ENCODE results near the gene DSCAML1.

Gene DSCAML1

DNA sequence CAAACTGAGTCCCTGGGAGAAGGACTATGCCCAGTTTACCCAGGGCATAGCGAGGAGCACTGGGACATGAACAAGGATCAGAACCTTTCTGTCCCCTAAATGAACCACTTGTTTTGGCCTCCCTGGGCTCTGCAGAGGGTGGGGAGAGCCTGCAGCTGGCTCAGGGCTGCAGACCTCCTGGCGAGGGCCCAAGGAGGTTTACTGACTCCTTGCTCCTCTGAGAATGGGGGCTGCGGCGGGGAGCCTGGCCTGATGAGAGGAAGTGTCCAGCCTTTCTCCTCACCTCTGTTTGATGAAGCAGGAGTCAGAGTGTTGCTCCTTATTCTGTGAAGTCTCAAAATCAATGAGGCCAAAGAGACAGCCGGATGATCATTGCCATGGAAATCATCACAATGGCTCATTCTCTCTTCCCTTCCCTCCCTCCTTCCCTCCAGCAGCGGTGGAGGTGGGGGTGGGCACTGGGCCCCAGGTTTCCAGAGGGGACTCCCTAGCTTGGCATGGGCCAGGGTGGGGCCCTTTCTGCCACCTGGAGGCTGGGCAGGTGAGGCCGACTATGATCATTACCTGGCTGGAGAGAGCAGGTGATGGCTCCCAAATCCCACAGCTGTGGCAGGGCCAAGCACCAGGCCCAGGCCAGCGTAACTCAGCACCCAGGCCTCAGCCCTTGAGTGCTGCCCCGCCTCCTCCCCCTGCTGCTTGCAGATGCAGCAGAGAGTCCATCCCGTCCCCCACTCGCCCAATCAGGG lies 299.6 kb downstream of the DSCAML1 start:
- DNase-seq (ENCODE audit: low read depth in 2 of 2): no peak

DNA sequence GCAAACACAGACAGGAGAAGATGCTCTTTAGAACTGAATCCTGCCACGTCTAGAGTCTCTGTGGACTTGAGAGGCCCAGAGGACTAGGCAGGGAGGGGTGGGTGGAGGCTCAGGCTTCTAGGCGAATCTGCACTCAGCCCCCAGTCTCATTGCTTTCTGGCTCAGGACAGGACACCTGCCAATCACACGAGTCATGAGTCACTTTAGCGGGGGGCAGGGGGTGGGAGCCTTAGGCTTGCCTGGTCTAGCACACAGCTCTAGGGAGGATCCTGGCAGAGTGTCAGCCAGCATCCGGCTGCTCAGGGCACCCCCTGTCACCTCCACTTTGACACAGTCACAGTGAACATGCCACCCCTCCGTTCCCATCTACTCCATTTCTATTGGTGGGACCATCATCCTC lies 301.7 kb downstream of the DSCAML1 start:
- no peak for DNase-seq (ENCODE audit: low read depth in 2 of 2)

DNA sequence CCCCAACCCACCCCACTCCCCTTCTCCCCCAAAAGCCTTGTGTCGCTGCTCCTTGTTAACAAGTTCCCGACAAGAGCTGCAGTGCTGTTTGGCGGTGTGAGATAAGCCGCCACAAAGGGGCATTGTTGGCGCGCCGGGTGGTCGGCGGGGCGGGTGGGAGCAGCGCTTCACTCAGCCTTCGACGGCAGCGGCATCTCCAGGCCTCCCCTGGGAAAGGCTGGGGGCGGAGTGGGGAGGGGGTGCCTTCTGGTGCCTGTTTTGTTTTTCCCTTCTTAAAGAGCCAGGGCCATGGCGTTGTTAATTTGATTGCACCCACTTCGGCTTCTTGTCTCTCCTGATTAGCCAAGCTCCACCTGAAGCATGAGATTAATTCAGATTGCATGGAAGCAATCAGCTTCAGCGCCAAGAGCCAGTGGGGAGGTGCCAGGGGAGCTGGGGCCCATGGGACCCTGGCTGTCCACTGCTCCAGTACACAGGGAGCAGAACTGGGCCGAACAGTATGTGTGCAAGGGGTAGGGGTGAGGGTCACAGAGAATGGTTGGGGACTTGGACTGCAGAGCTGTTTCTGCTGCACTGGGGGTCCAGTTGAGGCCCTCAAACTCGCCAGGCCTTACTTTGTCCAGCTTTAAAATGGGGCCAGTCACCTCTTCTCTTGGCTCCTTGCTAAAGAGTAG lies 304.3 kb downstream of the DSCAML1 start:
- no peak for DNase-seq (ENCODE audit: low read depth in 2 of 2)

DNA sequence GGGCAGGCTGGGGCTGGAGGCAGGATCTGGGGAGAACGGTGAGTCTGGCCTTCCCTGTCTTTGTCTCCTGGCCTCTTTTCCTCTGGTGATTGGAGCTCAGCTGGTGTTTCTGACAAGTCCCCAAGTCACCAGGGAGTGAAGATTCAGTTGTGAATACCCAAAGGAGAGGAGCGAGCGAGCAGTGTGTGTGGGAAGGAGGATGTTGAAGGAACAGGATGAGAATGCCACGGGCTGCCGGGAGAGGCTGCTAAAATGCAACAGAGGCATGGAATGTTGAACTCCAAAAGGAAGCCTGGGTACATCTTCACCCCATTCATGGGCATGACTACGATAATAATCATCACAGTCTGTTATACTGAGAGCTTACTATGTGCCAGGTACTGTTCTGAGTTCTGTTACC lies 306.1 kb downstream of the DSCAML1 start:
- no peak for DNase-seq (ENCODE audit: low read depth in 2 of 2)

DNA sequence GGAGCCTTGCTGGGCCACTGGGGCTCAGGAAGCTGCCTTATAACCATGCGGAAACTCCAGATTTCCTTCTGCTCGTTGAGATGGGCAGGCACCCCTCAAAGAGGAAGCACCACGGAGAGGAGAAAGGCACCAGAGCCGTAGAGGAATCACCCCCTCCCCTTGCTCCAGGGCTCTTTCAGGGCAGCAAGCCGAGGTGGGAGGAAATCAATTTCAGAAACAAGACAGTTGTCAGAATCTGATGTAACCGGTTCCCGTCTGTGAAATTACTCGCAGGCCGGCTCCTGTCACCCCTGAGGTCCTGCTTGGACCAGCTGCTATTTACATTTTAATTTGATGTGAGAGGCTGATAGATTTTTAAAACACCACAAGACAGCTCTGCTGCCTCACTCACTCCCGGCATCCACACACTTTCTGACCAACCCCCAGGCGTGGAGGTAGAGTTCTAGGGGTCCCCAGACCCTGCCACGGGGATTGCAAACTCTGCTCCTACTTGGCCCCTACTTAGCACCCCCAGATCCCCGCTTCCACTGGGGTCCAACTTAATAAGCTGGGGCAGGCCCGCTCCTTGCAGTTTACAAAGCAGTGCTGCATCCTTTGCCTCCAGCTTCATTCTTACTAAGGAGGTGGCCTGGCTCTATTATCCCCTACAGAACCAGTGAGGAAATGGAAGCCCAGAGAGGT lies 306.9 kb downstream of the DSCAML1 start:
- no peak for DNase-seq (ENCODE audit: low read depth in 2 of 2)

DNA sequence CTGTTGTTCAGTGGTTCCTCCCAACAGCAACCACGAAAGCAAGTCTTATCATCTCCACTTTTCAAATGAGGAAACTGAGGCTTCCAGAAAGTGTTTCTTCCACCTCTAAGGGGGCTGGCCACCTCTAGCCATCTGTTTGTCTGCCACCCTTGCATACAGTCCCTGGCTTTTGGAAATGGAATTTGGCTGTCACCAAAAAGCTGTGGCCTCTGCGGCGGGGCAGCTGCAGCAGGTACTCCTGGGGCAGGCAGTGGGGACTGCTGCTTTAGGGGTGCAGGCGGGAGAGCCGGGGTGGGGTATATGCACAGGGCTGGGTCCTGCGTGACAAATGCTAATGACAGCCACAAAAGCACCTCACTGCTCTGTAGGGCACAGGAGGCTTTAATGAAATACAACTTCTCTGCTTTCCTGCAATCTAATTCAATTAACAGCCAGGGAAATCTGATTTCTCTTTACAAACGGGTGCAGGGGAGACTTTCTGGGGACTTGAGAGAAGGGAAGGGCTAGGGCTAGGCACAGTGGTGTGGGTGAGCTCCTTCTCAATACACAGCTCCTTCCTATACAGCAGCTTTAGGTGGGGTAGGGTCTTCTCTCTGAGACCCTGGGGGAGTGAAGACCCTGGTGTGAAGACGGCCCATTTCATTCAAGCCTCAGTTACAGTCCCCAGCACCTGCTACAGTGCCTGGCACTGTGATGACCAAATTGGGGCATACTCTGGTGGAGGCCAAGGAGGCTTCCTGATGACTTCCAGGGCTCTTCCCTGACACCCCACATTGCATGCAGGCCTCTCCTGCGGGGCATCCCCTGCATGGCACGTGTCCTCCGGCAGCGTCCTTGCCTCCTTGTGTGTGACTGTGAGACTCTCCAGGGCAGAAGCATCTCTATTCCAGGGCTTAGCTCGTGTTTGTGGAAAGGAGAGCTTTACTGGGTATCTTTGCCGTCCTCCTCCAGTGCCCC lies 307.7 kb downstream of the DSCAML1 start:
- no peak for DNase-seq (ENCODE audit: low read depth in 2 of 2)

DNA sequence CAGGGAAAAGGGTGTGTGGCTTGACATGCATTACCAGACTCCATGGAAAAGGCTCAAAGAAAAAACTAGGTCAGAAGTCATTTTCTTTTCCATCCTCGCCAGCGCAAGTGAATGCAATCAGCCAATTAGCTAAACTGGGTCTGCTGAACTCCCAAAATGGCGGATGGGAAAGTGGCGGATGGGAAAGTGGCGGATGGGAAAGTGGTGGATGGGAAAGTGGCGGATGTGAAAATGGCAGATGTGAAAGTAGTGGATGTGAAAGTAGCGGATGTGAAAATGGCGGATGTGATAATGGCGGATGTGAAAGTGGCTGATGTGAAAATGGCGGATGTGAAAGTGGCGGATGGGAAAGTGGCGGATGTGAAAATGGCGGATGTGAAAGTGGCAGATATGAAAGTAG lies 311.0 kb downstream of the DSCAML1 start:
- no peak for DNase-seq (ENCODE audit: low read depth in 2 of 2)

DNA sequence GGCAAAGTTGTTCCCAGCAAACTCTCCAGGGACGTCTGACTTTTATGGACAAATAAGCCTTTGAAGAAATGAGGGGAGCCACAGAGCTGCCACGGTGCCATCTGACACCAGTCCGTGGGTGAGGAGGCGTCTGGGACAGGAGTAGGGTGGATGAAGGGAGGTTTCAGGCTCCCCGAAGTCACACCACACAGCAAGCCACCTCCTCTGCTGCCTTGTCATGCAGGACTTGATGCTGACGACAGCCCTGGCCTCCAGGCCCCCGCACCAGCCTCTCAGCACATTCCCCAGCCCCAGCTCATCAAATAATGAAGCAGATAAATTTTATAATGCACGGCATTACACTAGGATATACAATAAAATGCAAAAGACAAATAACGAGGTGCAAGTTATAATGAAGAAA lies 312.9 kb downstream of the DSCAML1 start:
- no peak for DNase-seq (ENCODE audit: low read depth in 2 of 2)

DNA sequence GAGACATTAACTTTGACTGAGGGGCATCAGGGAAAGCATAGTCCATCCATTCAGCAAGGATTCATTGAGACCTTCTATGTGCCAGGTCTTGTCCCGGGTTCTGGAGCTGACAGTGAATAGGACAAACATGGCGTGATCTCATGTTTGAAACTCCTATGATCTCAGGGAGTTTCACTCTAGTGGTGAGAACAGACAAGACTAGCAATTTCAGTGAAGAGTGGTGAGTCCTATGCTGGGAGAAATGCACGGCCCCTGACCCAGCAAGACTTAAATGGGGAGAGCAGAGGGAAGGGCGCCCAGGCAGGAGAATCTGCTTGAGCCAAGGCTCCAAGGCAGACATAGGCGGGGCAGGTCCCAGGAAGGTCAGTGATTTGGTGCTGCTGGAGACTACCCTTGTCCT lies 313.6 kb downstream of the DSCAML1 start:
- no peak for DNase-seq (ENCODE audit: low read depth in 2 of 2)

DNA sequence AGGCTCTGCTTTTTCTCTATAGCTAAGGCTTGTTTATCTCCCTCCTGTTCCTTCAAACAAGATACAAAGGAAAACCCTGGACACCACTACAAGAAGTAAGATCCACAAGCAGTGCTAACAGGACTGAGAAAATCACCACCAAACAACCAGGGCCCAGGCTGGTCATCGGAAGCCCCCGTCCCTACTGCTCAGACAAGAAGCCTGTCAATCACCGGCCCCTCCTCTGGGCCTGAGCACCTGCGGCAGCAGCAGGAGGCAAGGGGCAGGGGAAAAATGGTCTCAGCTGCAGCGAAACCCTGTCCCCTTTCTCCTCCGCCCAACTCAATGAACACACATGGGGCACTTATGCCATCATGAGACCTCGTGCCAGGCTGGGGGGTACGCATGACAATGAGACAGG lies 314.1 kb downstream of the DSCAML1 start:
- no peak for DNase-seq (ENCODE audit: low read depth in 2 of 2)

DNA sequence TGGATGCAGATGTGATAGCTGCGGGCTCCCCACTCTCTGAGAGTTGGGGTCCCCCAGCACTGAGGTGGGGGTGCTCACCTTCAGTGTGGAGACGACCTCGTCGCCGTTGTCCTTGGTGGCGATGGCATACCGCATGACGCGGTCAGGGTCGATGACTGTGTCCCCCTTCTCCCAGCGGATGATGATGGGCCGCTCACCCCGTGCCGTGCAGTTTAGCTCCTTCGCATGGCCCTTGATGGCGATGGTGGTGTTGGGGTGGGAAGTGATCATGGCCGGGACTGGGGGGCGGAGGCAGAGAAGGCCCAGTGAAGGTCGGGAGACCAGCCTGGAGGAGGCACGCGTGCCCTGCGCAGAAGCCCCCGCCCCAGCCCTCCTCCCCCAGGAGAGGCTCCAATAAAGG lies 315.1 kb downstream of the DSCAML1 start:
- DNase-seq (ENCODE audit: low read depth in 2 of 2): no peak

DNA sequence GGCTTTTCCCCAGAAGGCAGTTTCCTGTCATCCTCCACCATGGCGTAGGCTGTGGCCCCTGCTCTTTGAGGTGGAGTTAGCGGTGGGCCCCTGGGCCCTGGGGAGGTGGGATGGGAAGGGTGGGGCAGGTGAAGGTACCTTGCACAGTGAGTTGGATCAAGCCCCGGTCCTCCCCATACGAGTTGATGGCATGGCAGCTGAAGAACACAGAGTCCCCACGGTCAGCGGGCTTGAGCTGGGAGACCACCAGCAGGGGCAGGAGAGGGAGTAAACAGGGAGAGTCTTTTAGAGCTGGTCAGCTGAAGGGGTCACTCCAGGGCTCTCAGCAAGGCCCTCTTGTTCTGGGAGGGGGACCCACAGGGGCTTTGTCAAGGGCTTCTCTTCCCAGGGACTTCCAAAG lies 316.0 kb downstream of the DSCAML1 start:
- DNase-seq (ENCODE audit: low read depth in 2 of 2): no peak

DNA sequence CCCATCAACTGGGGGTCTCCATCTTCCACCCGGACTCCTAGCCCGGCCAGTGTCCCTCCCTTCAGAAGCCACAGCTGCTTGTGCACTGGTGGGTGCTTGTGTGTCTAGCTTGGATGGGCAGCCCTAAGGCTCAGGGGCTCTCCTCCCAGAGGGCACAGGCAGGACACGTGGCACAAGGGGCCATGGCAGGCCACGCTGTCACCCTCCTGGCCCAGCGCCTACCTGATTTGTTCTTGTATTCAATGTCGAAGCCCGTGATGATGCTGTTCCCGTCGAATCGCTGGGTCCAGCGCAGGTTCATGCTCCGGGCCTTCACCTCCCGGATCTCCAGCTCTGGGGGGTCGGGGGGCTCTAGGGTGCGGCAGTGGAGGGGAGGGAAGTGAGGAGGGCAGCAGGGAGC lies 316.8 kb downstream of the DSCAML1 start:
- DNase-seq (ENCODE audit: low read depth in 2 of 2): no peak

DNA sequence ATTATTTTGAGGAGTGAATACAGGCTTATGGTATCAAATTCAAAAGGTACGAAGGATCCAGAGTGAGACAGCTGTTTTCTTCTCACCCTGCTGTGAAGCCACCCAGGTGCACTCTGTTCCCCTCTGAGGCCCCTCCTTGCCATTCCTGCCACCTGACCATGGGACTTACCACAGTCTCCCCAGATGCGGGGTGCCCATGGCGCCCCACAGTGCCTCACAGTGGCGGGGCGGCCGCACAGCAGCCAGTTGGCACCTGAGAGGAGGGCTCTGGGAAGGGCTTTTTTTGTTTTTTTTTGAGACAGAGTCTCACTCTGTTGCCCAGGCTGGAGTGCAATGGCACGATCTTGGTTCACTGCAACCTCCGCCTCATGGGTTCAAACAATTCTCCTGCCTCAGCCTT lies 317.6 kb downstream of the DSCAML1 start:
- no peak for DNase-seq (ENCODE audit: low read depth in 2 of 2)

DNA sequence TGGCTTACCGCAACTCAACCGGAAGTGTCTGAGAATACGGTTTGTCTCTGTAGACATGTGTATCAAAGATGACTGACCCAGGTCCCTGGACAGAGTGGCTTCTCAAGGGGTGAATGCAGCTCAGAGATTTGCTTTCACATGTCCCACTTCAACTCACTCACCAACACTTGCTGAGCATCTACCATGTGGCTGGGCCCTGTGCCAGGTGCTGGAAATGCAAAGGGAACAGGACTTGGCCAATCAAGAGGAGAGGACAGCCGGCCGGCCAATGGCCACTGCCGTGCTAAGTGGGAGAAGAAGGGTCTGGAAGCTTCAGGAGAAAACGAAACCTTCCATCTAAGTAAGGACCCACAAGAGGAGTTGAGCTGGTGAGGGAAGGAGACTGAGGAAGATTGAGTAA lies 318.1 kb downstream of the DSCAML1 start:
- DNase-seq (ENCODE audit: low read depth in 2 of 2): no peak

DNA sequence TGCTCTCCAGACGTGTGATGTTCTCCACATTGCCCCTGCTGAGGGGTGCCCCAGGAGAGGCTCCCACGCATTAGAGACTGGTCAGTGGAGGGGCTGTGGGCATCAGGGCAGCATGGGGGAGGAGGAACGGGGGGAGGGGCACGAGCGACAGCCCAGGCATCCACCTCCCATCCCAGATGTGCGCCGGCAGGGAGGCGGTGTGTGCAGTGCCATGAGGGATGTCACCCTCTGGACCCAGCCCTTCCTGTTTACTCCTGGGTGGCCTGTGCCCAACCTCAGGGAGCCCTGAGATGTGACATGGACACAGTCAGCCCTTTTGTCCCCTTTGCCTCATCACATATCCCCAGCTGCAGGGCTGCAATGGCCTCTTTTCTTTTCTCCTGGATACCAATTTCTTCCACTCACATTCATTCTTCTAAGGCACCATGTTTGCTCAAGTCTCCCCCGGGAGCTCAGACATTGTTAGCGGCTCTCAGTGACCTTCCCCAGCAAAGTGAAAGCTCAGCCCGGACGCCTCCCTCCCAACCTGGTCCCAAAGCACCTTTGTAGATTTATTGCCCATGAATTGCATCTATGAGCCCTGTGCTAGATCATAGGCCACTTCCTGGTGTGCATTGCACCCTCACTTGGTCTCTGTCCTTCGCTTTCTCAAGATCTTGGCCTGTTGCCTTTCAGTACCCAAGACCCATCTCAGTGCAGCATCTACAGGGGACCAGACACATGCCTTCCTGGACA lies 318.7 kb downstream of the DSCAML1 start:
- DNase-seq (ENCODE audit: low read depth in 2 of 2): no peak

DNA sequence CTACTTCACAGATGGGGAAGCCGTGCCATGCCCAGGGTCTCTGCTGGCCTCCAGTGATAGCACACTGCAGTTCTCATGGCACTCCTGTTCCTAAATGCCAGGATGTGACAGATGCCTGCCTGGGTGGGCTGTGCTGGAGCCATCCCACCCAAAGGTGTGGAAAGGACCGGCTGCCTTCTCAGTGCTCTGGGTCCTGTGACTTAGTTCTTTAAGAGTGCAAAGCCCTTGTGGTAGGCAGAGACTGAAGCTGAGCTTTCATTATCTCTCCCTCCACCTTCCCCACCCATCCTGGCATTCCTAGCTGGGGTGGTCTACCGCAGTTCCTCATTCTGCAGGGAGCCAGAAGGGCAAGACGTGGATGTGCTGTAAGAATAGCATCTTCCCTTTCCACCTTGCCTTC lies 319.3 kb downstream of the DSCAML1 start:
- no peak for DNase-seq (ENCODE audit: low read depth in 2 of 2)

DNA sequence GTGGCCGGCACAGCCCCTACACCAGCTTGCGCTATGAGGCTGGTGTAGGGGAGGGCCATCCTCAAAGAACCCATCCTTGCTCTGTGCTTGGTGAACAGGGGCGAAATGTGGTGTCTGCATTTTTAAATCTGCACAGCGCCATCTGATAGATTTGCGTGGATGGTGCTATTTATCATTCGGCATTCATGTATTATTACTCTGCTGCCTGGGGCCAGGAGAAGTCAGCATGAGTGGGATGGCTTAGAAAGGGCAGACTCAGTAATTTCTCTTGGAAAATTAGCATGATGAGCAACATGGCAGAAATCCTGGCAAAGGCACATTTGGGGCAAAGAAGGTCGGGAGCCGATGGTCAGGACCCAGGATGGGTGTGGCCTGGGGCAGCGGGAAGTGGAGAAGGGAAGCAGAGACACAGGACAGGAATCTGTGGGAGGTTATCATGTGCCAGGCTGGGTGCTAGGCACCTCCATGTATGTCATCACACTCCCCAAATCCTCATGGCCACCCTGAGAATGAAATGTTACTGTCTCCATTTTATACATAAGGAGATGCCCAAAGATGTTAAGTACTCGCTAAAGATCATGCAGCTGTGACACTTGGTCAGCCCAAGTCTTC lies 320.4 kb downstream of the DSCAML1 start:
- no peak for DNase-seq (ENCODE audit: low read depth in 2 of 2)

DNA sequence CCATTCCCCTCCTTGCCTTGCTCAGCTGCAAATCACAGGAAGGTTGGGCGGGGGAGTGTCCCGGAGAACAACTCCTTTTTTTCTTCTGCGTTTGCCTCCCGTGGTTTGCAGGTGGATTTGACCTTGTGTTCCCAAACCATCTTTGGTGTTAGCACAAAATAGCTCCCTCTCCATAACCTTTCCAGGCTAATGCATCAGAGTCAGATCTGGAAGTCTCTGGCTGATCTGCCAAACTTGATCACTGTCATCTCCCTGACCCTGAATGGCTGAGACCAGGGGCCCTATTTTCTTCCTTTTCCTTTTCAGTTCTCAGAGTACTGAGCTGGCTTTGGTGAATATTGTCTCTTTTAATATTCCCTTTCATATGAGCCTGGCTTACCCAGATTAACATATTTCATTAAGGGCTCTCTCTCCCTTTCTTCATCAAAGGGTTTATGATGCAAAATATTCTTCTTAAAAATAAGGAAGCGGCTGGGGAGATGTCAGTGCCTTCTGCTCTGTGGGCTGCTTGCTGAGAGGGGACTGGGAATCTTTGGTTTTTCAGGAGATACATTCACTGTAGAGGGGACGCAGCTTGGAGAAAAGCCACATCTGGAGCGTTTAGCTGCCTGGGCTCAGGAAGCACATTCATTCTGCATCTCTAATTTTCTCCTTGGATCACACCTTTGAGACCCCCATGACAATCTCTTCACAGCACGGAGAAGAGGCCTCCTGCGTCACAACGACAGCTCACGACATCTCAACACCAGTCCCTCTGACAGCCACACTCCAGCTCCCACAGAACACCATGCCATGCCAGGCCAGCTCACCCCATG lies 321.1 kb downstream of the DSCAML1 start:
- DNase-seq (ENCODE audit: low read depth in 2 of 2): no peak
